CD4-positive, alpha-beta T cell treated with Interleukin-15 for 1 hour (primary cell): Measurements from ENCODE around the gene LAMA5.
A peak's percentile ranks its signal among the peaks of the same experiment; 100 is the strongest.

ENCODE experiments used
- DNase-seq: peaks from one replicate; pipeline ENCODE4 v3.0.0-alpha.2; 2020

The LAMA5 gene

DNA sequence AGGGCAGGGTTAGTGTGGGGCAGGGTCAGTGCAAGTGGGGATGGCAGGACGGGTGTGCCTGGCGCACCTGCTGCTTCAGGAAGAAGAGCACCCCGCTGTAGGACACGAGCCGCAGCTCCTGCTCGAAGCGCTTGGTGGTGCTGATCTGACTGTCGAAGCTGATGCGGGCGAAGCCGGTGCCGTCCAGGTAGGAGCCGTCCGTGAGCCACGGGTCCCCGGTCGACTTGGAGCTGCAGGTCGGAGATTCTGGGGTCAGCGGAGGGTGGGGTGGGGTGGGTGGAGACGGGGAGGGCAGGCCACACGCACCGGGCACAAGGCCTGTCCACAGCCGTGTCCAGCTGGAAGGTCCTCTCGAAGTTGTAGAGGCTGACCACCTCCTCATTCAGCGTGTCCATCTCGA, 54.1 kb downstream of the LAMA5 start:
- no peak for DNase-seq

- DNase-seq = no peak
Observed at GRCh38 chr20:62312662-62312977, 54.5 kb downstream of the LAMA5 start.

- no peak for DNase-seq
Observed at GRCh38 chr20:62311832-62312661, 55.1 kb downstream of the LAMA5 start.

DNA sequence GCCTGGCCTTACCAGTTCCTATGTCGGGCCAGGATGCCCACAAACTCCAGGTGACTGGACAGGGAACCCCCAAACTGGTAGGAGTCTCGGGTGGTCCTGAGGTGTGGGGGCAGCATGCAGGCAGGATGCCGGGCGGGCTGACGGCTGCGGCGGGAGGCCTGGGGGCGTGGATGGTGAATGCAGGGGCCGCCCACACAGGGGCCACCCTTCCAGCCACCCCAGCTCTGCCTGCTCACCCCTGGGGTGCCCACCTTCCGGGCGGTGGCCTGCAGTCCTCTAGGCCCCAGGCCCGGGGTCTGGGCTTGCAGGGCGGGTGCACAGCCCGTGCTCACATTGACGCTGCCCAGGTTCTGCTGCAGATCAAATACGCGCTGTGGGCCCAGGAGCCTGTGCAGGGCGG, 56.0 kb downstream of the LAMA5 start:
- no peak for DNase-seq

- no peak for DNase-seq
Observed at GRCh38 chr20:62310757-62311121, 56.4 kb downstream of the LAMA5 start.

DNA sequence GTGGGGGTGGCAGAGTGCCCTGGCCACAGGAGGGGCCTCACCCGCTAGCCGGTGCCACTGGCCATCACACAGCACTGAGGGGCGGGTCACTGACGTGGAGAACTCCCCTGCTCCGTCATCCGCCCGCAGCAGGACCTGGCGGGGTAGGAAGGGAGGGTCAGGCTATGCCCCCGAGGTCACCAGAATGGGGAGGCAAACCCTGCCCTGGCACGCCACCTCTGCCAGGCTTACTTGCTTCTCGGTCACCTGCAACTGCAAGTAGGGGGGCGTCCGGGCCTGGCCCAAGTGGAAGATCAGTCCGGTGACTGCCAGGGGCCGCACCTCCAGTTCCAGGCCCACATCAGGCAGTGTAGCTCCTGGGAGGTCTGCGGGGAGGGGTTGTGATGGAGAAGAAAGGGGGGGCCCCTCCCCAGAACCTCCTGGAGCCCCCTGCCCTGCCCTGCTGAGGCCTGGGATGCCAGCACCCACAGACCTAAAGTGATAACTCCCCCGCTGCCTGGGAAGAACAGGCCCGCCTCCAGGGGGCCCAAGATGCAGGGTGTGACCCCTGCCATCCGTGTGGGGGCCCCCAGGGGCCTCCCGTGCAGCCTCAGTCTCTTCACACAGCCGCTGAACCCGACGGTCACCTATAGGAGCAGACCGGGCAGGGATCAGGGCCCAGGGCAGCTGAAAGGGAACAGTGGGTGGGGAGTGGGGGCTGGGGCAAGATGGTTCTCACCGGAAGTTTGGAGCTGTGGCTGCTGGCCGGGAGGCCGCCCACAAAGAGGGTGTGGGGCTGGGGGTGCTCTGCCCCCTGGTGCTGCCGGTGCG, 57.0 kb downstream of the LAMA5 start:
- no peak for DNase-seq

DNA sequence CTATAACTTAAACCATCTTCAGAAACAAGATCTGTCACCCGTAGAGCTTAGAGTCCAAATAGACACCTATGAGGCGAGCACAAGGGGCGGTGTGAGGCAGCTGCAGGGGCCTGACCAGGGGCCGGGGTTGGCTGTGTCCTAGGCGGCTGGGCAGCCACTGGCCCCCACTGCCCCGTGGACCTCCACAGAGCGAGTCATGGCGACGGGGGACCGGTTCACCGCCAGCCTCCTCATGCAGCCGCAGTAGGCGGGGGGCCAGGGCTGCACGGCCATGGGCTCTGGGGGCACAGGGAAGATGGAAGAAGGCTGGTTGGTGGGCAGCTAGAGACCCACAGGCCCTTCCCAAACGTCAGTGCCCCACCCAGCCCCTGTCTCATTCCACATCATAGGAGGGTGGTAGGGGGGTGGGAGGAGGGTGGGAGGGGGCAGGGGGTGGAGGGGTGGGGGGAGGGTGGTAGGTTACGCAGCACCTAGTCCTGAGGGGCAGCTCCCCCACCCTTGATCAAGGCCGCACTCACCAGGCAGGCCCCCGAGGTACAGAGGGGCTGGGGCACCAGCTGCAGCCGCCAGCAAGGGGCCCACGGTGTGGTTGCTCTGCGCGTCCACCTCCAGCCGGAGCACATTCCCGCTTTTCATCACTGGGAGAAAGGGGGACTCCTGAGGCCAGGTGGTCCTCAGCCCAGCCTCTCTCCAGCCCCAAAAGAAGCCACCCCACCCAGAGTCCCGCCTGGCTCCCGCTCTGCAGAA, 57.7 kb downstream of the LAMA5 start:
- no peak for DNase-seq

GRCh38 chr20:62308102-62308822, 58.9 kb downstream of the LAMA5 start:
- DNase-seq = no peak

GRCh38 chr20:62307226-62308101, 59.6 kb downstream of the LAMA5 start:
- DNase-seq = no peak

DNA sequence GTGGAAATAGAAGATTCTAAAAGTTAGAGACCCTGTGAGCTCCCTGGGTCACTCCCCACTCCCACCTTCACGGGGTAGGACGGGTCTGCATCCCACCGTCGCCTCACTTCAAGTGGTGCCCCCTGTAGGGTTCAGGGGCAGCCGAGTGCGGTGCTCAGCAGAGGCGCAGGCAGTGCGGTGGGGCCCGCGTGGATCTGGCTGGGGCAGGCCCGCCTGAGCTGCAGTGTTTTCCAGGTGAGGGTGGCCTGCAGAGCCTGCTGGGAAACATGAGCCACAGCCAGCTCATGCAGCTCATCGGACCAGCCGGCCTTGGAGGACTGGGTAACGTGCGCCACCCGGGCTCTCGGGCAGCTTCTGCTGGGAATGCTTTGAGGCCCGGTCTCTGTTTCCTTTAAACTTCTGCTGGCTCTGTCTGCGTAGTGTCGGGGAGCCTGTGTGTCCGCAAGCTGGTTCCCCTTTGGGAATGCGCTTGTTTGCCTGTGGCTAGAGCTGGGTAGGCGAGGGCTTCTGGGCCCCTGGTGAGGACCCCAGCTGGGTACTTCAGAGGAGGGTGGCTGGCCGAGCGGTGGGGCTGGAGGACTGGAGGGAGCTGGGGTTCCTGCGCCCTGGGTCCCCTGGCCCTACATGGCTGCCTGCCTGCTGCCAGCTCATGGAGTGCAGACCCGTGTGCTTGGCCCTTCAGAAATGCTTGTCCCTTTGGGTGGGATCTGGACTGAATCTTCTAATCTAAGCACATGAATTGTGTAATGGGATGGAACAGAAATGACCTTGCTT, 60.5 kb downstream of the LAMA5 start:
- no peak for DNase-seq

- no peak for DNase-seq
Observed at GRCh38 chr20:62305765-62306413, 61.2 kb downstream of the LAMA5 start.

DNA sequence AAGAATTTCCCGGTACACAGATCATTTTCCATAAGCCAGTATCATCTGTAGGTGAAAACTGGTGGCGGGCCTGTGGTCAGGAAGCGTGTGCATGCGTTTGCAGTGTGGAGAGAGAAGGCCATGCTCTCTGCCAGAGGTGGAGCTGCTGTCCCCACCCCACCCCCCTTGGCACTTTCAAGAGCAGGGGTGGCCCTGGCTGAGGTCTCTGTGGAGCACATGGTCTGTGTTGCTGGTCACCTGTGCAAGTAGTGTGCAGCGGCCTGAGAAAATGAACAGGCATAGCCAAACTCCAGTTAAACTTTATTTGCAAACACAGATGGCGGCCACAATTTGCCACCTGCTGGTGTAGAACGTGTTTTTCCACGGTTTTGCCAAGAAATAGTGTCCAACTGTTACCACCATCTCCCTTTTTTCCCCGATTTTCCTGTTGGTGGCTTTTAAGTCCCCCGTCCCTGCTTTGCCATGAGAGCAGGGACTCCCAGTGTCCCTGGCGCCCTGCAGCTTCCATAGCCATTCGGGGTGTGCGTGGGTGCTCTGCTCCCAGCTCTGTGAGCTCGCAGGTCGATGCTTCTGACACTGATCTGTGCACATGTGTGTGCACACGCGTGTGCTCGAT, 61.9 kb downstream of the LAMA5 start:
- no peak for DNase-seq

GRCh38 chr20:62304331-62305148, 62.6 kb downstream of the LAMA5 start:
- no peak for DNase-seq

- no peak for DNase-seq
Observed at GRCh38 chr20:62303340-62304226, 63.5 kb downstream of the LAMA5 start.

GRCh38 chr20:62303062-62303339, 64.1 kb downstream of the LAMA5 start:
- DNase-seq = no peak

GRCh38 chr20:62302341-62303061, 64.6 kb downstream of the LAMA5 start, which contains the start of gene ADRM1:
ADRM1 (plus strand) TSS chr20:62302997; CDS start chr20:62303569, 572 bp downstream.
- peak; percentile 96 for DNase-seq

- DNase-seq = peak; percentile 88
Observed at GRCh38 chr20:62301773-62302340, 65.3 kb downstream of the LAMA5 start.
